Stimulated activated CD4-positive, alpha-beta T cell treated with anti-CD3 and anti-CD28 coated beads, Interleukin-1b, Interleukin-23, amount 100 ng/mL, for 1 hour (primary cell): Measurements from ENCODE around the gene SRGAP3.

Experiments used
- DNase-seq, 2 donors: peaks; one replicate each; pipeline ENCODE4 v3.0.0-alpha.2; 2020; ENCODE audit warnings: low read depth in 2 of 2

Gene SRGAP3

DNA sequence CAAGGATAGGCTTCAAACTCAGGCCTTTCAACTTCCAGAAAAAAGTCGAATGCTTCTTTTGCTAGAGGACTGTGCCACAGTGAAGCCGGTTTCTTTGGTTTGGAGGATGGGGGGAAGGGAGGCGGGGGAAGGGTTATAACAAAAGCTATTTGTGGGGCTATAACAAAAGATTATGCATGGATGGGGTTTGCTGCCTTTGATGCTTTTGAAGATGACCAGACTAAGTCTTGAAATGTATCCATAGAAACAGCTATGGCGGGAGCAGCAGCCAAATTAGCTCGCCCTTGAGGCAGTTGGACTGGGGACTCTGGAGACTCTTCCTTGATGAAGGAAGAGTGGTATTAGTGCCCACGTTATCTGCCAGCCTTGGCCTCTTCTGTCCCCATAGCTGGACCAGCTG, 47.5 kb downstream of the SRGAP3 start:
- DNase-seq: no peak

DNA sequence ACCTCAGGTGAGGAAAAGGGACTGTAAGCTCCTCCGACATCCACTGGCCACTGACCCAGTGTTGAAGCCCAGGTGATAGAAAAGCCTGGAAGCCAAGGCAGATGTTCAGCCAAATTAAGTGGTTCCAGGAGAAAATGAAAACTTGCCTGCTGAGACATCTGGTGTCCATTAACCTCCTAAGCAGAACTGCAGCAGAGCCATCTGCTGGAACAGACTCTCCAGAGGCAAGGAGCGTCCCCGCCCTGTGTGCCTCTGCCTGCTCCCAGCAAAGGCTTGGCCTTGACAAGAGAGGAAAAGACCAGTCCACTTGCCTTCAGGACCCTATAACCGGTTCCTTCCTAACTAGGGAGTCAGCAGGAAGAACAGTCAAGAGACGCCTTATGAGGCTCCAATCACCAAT, 48.2 kb downstream of the SRGAP3 start:
- DNase-seq: no peak

DNA sequence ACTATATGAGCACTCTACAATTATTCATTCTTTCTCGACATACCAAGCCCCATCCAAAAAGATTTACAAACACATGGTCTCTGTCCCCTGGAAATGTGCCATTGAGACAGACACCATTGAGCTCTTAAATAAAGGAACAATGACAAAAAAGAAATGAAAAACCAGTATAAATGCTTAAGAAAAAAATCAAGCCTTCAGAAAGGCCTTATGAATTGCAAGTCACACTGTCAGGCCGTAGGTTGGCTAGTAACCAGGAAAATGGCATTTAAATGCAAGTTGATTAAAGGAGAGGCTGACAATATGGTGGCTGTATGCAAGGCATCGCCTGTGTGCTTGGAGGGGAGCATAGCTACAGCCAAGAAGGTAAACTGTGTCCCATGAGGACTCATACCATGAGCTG, 49.7 kb downstream of the SRGAP3 start:
- no peak for DNase-seq

- DNase-seq: no peak
Observed at GRCh38 chr3:9198899-9199335, 50.5 kb downstream of the SRGAP3 start.

DNA sequence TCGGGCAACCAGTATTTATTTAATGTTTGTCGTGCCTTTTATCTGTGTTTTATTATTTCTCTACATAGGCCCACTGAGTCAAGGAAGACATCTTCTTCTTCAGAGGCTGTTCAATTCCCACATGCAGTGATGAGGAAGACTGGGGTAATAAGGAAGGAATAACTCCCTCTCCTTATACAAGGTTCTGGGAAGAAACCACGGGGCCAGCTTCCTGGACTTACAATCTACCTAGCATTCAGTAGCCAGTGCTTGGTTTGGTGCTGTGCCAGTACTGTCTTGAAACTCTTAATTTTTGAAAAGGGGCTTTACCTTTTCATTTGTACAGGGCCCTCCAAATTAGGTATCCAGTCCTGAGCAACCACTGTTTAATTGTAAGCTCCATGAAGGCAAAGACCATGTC, 51.2 kb downstream of the SRGAP3 start:
- no peak for DNase-seq

DNA sequence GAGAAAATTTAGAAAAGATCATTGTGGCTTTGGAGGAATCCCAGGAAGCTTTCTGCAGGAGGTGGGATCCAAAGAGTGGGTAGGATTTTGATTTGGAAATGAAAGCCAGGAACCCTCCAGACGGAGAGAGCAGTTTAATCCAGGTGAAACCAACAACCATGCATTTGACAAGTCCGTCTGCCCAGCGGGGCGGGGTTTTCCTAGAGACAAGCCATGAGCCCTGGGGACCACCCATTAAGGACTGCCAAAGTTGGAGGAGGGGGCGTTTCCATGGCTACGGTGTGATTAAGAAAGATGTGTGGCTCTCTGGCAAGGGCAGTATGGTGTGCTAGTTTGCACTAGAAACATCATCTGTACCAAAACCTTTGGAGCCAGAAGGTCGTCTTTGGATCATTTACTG, 53.4 kb downstream of the SRGAP3 start:
- DNase-seq: no peak

DNA sequence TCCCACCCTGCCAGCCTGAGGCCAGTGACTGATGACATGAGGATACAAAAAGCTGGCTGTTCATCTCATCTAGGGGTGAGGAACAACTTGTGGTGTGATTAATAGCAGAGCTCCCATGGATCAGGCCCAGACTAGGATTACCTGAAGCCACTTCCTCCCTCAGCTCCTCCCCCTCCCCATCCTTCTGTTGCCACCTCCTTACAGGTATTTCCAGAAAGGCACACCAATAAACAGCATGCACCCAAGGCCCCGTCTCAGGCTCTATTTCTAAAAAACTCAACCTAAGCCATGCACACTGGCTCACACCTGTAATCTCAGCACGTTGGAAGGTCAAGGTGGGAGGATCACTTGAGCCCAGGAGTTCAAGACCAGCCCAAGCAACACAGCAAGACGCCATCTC, 54.1 kb downstream of the SRGAP3 start:
- no peak for DNase-seq

DNA sequence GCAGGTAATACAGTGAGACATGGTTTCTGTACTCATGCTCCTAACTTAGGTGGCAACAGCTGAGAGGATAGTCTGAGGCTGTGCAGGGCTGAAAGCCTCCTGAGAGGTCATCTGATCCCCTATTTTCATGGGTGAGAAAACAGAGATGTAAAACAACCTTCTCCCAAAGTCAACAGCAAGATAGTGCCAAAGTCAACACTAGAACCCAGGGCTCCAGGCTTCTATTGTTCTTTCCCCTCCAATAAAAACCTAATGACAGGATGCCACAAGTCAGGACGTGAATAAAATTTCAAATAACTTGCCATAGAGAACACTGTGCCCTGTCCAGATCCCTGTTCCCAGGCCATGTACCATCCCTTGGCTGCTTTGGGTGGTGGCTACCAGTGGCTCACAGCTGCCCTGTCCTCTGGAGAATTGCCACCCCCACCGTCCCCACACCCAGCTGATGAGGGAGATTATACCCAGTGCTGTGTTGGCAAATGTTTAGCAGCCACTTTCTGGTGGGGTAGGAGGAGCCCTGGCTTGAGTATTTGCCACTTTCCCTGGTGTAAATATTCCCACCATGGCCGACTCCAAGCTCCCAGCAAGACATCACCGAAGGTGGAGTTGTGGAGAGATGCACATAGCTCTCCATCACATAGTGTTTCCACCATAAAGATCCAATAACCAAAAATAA, 54.8 kb downstream of the SRGAP3 start:
- no peak for DNase-seq

DNA sequence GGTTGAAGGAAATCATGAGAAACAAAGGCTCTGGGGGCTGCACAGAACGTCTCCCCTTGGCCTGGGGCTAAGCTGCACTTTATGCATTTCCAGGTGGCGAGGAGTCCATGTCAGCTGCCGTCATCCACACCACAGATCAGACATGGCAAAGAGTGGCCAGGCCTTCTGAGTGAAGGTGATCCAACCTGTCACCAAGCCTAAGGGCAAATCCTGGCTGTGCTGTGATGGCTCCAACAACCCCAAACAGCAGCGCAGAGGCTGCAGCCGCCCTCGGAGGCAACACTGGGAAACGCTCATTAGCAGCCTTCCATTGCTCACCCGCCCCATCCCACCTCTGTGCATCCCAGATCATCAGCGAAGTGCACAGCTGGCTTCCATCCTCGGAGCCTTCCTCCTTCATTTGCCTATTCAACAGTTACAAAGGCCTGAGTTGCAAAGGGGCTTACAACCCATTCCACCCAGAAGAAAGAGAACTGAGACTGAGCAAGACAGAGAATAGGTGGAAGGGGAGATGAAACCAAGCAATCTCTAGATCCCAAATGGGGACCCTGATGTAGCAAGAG, 55.7 kb downstream of the SRGAP3 start:
- DNase-seq: no peak

DNA sequence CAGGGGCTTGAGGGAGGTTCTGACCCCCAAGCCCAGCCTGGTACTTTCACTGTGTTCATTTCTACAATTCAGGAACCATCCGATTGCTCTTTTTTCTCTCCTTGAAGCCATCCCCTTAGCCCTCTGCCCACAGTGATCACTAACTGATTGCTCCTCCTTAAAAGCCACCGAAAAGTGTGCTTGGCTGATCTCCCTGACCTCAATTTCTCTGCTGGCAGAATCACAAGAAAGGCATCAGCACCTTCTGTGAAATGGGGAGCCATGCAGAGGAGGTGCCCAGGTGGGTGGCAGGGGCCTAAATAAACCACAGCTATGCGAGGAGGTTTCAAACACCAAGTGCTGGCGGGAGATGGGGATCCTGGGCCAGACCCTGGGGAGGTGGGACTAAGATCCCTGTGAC, 56.2 kb downstream of the SRGAP3 start:
- no peak for DNase-seq

- DNase-seq: no peak
Observed at GRCh38 chr3:9192248-9193025, 57.0 kb downstream of the SRGAP3 start.

DNA sequence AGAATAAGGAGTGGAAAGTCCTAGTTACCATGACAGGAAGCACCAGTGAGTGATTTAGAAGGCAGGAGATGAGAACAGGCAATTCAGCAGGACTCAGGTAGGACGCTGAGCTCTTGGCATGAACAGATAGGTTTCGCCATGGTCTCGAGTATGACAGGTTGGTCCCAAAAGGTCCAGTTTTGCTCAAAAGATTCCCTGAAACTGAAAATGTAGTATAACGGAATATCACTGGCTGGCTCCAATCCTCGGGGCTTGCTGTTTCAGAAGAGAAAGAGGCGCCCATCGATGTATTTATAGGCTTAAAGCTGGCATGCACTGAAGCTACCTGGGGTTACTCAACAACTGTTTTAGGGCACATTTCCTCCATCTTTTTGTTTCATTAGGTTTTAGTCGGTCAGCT, 59.2 kb downstream of the SRGAP3 start:
- no peak for DNase-seq

GRCh38 chr3:9188583-9188982, 60.9 kb downstream of the SRGAP3 start:
- DNase-seq: no peak

DNA sequence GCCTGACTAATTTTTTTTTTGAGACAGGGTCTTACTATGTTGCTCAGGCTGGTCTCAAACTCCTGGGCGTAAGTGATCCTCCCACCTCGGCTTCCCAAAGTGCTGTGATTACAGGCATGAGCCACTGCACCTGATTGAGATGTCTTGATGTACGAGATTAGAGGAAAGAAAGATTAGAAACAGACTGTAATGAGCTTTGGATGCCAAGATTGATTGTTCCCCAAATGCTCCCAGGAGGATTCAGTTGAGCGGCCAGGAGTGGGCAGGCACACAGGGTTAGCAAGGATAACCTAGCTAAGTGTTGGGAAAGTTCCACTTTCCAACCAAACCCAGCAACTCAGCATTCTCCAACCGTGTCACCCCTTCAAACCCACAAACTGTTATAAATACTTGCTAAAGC, 63.7 kb downstream of the SRGAP3 start:
- no peak for DNase-seq

- no peak for DNase-seq
Observed at GRCh38 chr3:9185046-9185445, 64.4 kb downstream of the SRGAP3 start.

DNA sequence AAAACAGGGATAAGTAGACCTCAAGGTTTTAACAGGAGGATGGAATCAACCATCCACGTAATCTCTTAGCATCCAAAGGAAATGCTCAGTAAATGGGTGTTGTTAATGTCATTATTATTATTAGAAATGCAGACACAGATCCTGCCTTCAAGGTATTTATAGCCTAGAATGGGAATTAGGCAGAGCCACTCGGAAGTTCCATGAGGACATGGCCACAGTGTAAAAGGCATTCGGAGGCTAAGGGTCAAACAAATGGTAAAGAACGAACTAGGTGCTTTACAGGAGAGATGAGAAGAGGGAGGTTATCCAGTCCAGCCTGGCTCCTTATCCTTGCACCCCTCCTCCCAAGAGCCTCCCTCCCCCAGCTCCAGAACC, 65.0 kb downstream of the SRGAP3 start:
- no peak for DNase-seq

DNA sequence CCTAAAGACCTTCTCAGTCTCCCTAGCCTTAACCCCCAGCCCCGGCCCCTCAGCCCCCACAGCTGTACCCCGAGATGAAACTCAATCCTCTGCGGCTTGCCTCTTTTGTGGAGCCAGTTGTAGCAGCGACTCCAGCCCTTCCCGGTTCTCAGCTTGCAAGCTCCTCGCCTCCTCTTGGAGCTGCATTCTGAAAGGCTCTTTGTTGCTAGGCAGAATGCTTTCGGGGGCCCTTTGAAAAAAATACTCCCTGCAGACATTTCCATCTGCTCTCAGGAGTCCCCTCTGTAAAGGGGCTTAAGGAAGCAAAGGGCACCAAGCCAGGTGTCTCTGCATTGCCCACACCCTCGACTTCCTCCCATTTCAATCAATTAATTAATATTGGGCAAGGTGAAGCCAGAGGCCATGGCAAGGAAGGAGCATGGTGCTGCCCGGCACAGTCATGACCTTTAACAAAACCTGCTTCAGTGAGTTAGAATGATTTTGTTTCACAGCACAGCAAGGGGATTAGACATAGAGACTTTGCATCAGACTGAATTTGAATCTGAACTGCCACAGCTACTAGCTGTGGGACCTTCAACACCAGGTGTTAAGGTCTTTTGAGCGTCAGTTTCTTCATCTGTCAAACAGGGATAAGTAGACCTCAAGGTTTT, 65.5 kb downstream of the SRGAP3 start:
- DNase-seq: no peak

DNA sequence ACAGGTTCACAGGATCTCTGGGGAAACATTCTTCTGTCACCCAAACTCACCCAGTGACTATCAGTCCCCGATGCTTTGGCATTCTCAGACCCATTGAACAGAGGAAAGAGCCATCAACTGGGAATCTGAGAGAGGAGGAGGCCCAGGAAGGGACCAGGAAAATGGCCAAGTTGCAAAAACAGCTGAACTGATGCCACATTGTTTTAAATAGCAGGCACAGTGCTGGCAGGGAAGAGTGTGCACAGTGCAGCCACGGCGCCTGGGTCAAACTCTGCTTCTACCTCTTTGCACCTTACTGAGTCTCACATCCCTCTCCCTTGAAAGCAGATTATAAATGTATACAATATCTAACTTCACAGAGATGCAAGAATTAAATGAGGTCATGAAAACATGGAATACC, 66.4 kb downstream of the SRGAP3 start:
- DNase-seq: no peak

DNA sequence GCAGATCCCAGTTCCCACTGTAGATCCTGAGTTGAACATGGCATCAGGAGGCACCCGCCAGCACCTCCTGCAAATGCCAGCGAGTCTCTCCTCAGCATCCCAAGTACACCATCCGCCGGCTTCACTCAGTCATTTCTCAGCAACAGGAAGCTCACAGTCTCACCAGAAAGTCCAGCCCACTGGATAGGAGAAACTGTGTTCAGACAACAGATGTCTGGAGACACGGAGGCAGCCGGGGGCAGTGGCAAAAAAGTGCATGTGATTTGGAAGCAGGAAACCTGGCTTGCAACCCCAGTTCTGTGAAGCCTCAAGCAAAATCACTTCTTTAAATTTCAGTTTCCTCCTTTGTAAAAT, 68.7 kb downstream of the SRGAP3 start:
- DNase-seq: no peak

GRCh38 chr3:9179826-9180763, 69.4 kb downstream of the SRGAP3 start:
- no peak for DNase-seq

- DNase-seq: no peak
Observed at GRCh38 chr3:9178697-9179096, 70.7 kb downstream of the SRGAP3 start.

DNA sequence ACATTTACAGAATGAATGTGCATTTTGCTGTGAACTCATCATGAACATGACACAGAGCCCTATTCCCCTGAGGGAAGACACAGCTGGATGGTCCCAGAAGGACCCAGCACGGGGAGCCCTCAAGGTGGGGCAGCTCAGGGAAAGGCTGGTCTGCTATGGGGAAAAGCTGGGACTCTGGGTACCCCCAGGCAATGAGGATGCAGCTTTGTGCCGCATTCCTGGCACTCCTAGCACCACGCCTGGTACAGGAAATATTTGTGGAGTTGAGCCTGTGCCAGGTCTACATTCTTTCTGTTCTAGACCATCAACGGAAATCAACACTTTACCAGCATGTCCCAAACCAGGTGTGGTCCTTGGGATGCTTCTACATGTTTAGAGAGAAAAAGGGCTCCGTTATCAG, 74.0 kb downstream of the SRGAP3 start:
- no peak for DNase-seq
